K562 (cell line): ENCODE measurements around the gene PCDHB13.

ENCODE experiments used
- KAT7 ChIP-seq: sonication (generic); formaldehyde crosslinking; IDR thresholded peaks from 2 replicates; pipeline ENCODE4 v1.8.0; 2022; ENCODE audit warnings: missing genetic modification reagents, mild to moderate bottlenecking, borderline replicate concordance
- REST ChIP-seq, 2 experiments: fragments of 450-650 bp; formaldehyde crosslinking in 1 of 2; IDR thresholded peaks; 2 replicates each; pipeline versions ENCODE4 v1.4.0 to v1.6.1; 2014 to 2020; ENCODE audit warnings: mild to moderate bottlenecking in 2 of 2, borderline replicate concordance in 1 of 2, low read depth in 1 of 2

GRCh38 chr5:141175933-141176332 lies 37.8 kb upstream of the PCDHB13 start:
- TF ChIP-seq REST (IDR thresholded peaks at IDR 0.05; ENCODE audit: borderline replicate concordance) (no peak), REST (CRISPR knock-in tag; IDR thresholded peaks at IDR 0.05; ENCODE audit: low read depth) (no peak), KAT7 (CRISPR knock-in tag) (no peak)
